Naive thymus-derived CD4-positive, alpha-beta T cell (primary cell): Measurements from ENCODE around the gene PHLPP2. TPM values are rescaled to one million over a fixed set of nuclear protein-coding genes. Genes with fewer than 3 reads are reported as not detected.

ENCODE experiments used
- ATAC-seq: fragments of 150-1000 bp; cut with Tn5 transposase; 2 replicates; pipeline ENCODE4 v1.10.0; 2021; ENCODE audit warnings: mild to moderate bottlenecking, moderate library complexity
- CTCF ChIA-PET: fragments of 350-600 bp; sonication (Branson Sonifier 250); formaldehyde crosslinking; loops from one replicate; lab custom pipeline; 2021; ENCODE audit warnings: antibody characterized with exemption; lab: Charles Lee
- POLR2A ChIA-PET: fragments of 350-600 bp; sonication (Branson Sonifier 250); formaldehyde crosslinking; loops from one replicate; lab custom pipeline; 2021; ENCODE audit warnings: antibody characterized with exemption, inconsistent platforms; lab: Charles Lee
- DNase-seq, 9 donors: peaks; one replicate each; pipeline versions ENCODE4 v3.0.0 to v3.0.0-alpha.2; 2020 to 2022; ENCODE audit warnings: mixed read lengths in 1 of 9
- H3K27ac ChIP-seq: one replicate; pipeline ENCODE4 v1.7.0; 2013; ENCODE audit warnings: mild to moderate bottlenecking, low read depth, low read length, moderate library complexity
- H3K27me3 ChIP-seq, 2 donors: one replicate each; pipeline ENCODE4 v1.7.0; 2013; ENCODE audit warnings: low read length in 2 of 2, mild to moderate bottlenecking in 2 of 2, moderate library complexity in 2 of 2; ENCODE audit not compliant: control insufficient read depth in 2 of 2, insufficient read depth in 2 of 2
- H3K36me3 ChIP-seq, 3 experiments: 1 replicate in 2 of 3; 2 replicates in 1 of 3; pipeline ENCODE4 v1.7.0; 2013; ENCODE audit warnings: low read length in 3 of 3, mild to moderate bottlenecking in 3 of 3, moderate library complexity in 1 of 3; ENCODE audit not compliant: insufficient read depth in 3 of 3, control insufficient read depth in 2 of 3
- H3K4me1 ChIP-seq, 2 donors: one replicate each; pipeline ENCODE4 v1.7.0; 2013; ENCODE audit warnings: low read length in 2 of 2, mild to moderate bottlenecking in 2 of 2, moderate library complexity in 1 of 2; ENCODE audit not compliant: control insufficient read depth in 2 of 2, insufficient read depth in 2 of 2
- H3K4me3 ChIP-seq: 2 replicates; pipeline ENCODE4 v1.7.0; 2013; ENCODE audit warnings: mild to moderate bottlenecking, low read length
- H3K9me3 ChIP-seq, 3 experiments: 1 replicate in 2 of 3; 2 replicates in 1 of 3; pipeline ENCODE4 v1.7.0; 2013; ENCODE audit warnings: low read length in 3 of 3; ENCODE audit not compliant: control insufficient read depth in 2 of 3
- H3K27ac Mint-ChIP-seq, 9 donors: one replicate each; pipeline ENCODE4 v1.8.0; 2020 to 2022; ENCODE audit warnings: mixed read lengths in 9 of 9, mild to moderate bottlenecking in 8 of 9, moderate library complexity in 5 of 9, inconsistent platforms in 2 of 9
- H3K27me3 Mint-ChIP-seq, 5 donors: one replicate each; pipeline ENCODE4 v1.8.0; 2021 to 2022; ENCODE audit warnings: mixed read lengths in 5 of 5, mild to moderate bottlenecking in 1 of 5
- H3K36me3 Mint-ChIP-seq, 5 donors: one replicate each; pipeline ENCODE4 v1.8.0; 2020 to 2022; ENCODE audit warnings: mixed read lengths in 5 of 5, mild to moderate bottlenecking in 3 of 5, inconsistent platforms in 1 of 5
- H3K4me1 Mint-ChIP-seq, 7 donors: one replicate each; pipeline ENCODE4 v1.8.0; 2020 to 2022; ENCODE audit warnings: mixed read lengths in 7 of 7, mild to moderate bottlenecking in 3 of 7, inconsistent platforms in 1 of 7
- H3K4me3 Mint-ChIP-seq, 10 donors: one replicate each; pipeline ENCODE4 v1.8.0; 2020 to 2022; ENCODE audit warnings: mild to moderate bottlenecking in 10 of 10, mixed read lengths in 10 of 10, moderate library complexity in 6 of 10, inconsistent platforms in 2 of 10
- H3K9me3 Mint-ChIP-seq, 11 donors: one replicate each; pipeline ENCODE4 v1.8.0; 2020 to 2022; ENCODE audit warnings: mixed read lengths in 11 of 11, mild to moderate bottlenecking in 4 of 11, inconsistent platforms in 1 of 11, moderate library complexity in 1 of 11
- intact Hi-C, 2 donors: fragments of 100-400 bp; cut with micrococcal nuclease; formaldehyde crosslinking; loops; one replicate each; pipeline ENCODE4 v1.15.1; 2023
- polyA plus RNA-seq, 2 donors: library from polyadenylated mRNA; unstranded; fragments of 300-500 nt; fragmentation: Illumina TruSeq; gene quantifications; one replicate each; pipeline ENCODE4 v1.2.3, GENCODE V29; 2021
- total RNA-seq, 6 experiments: library from RNA in 5 of 6; stranded (reverse) in 5 of 6; gene quantifications; 1 replicate in 5 of 6; 2 replicates in 1 of 6; pipeline ENCODE4 v1.2.3 and lab custom pipeline; 2021 to 2026

The PHLPP2 gene
- total and polyA plus RNA-seq, 7 experiments from 2014 or later = 1.5 to 10.6 (median 6.9) TPM

- Histone ChIP-seq H3K4me1 (peaks cover 9% of the 10 kb centered on the region in 2 donors), H3K27me3 (no peaks in the 10 kb centered on the region), H3K9me3 (no peaks in the 10 kb centered on the region), H3K36me3 (no peaks in the 10 kb centered on the region), H3K27ac (peak overlapping the region; percentile 79), H3K4me3 (peak overlapping the region; percentile 79)
- H3K27me3 Mint-ChIP-seq = peaks cover 0 to 17% (median 0%) of the 10 kb centered on the region in 5 donors
- no peaks in the 10 kb centered on the region for H3K9me3 Mint-ChIP-seq
- H3K4me1 Mint-ChIP-seq = peaks cover 7 to 20% (median 19%) of the 10 kb centered on the region in 7 donors
- DNase-seq (peak; percentile 81 to 93 (median 88)), ATAC-seq (peak; percentile 93)
- H3K4me3 Mint-ChIP-seq = peak overlapping the region; percentile 80 to 97 (median 86)
- peak overlapping the region in 8 of 9 donors; percentile 30 to 92 (median 78) for H3K27ac Mint-ChIP-seq
- POLR2A ChIA-PET = interaction anchor here (1.1 kb wide), 1 partner anchor 160 kb away, joined by 3 read pairs; no protein-coding TSS in a partner anchor
- intact Hi-C loops = loop anchor here (1.0 to 10.0 kb wide), 16 partner anchors 23 to 921 kb away; partner anchors contain the start of genes ATXN1L (in 2 of the 2), DHODH (in 2 of the 2), DHX38 (in 2 of the 2) and IST1 (in 2 of the 2)
- CTCF ChIA-PET = no interaction called here
- H3K36me3 Mint-ChIP-seq = peaks cover 0 to 3% (median 0%) of the 10 kb centered on the region in 5 donors
Measured at GRCh38 chr16:71723537-71724319, 773 bp downstream of the PHLPP2 start.

GRCh38 chr16:71722801-71723536 is 1.5 kb downstream of the PHLPP2 start:
- Mint-ChIP-seq H3K27ac (peak overlapping the region; percentile 86 to 98 (median 91)), H3K9me3 (no peaks in the 10 kb centered on the region), H3K36me3 (peaks cover 0 to 5% (median 0%) of the 10 kb centered on the region in 5 donors), H3K4me1 (peaks cover 7 to 21% (median 19%) of the 10 kb centered on the region in 7 donors), H3K27me3 (peaks cover 0 to 17% (median 0%) of the 10 kb centered on the region in 5 donors), H3K4me3 (peak overlapping the region; percentile 87 to 98 (median 95))
- POLR2A ChIA-PET = interaction anchor here (0.7 to 1.1 kb wide), 2 partner anchors 158 to 160 kb away, joined by 3 read pairs; no protein-coding TSS in a partner anchor
- H3K4me3 ChIP-seq = peak overlapping the region; percentile 79
- no peaks in the 10 kb centered on the region for H3K36me3 ChIP-seq
- CTCF ChIA-PET = no interaction called here
- peaks cover 9% of the 10 kb centered on the region in 2 donors for H3K4me1 ChIP-seq
- H3K27ac ChIP-seq = peak overlapping the region; percentile 79
- intact Hi-C loops = loop anchor here (1.0 to 10.0 kb wide), 9 partner anchors 24 to 921 kb away; partner anchors contain the start of genes IST1 (in 2 of the 2), AP1G1 (in 1 of the 2), ATXN1L (in 1 of the 2) and VAC14 (in 1 of the 2)
- ATAC-seq (peak; percentile 42), DNase-seq (peak; percentile 40 to 68 (median 55))
- H3K9me3 ChIP-seq = no peaks in the 10 kb centered on the region
- no peaks in the 10 kb centered on the region for H3K27me3 ChIP-seq

- H3K27me3 Mint-ChIP-seq = peaks cover 0 to 17% (median 0%) of the 10 kb centered on the region in 5 donors
- ChIA-PET POLR2A (interaction anchor here (1.4 kb wide), 1 partner anchor 87 kb away, joined by 5 read pairs; the partner anchor contains the start of gene AP1G1), CTCF (interaction anchor here (0.7 kb wide), 2 partner anchors 16 to 37 kb away, joined by 3 to 7 read pairs; no protein-coding TSS in a partner anchor)
- Histone ChIP-seq H3K4me1 (peaks cover 9% of the 10 kb centered on the region in 2 donors), H3K4me3 (no peak overlapping the region), H3K27me3 (no peaks in the 10 kb centered on the region), H3K36me3 (no peaks in the 10 kb centered on the region), H3K9me3 (no peaks in the 10 kb centered on the region), H3K27ac (no peak overlapping the region)
- H3K4me3 Mint-ChIP-seq = peak overlapping the region in 3 of 10 donors; percentile 29 to 55 (median 51)
- ATAC-seq = no peak
- intact Hi-C loops = loop anchor here (5.0 to 10.0 kb wide), 2 partner anchors 256 to 919 kb away; partner anchors contain the start of genes VAC14 (in 1 of the 2) and ZNF23 (in 1 of the 2)
- DNase-seq = no peak
- peaks cover 7 to 20% (median 18%) of the 10 kb centered on the region in 7 donors for H3K4me1 Mint-ChIP-seq
- peaks cover 0 to 1% (median 0%) of the 10 kb centered on the region in 11 donors for H3K9me3 Mint-ChIP-seq
- peaks cover 0 to 5% (median 0%) of the 10 kb centered on the region in 5 donors for H3K36me3 Mint-ChIP-seq
- peak overlapping the region in 1 of 9 donors; percentile 88 for H3K27ac Mint-ChIP-seq
Measured at GRCh38 chr16:71721066-71721740, 3.3 kb downstream of the PHLPP2 start.

GRCh38 chr16:71712501-71712900 is 12.0 kb downstream of the PHLPP2 start:
- H3K27ac Mint-ChIP-seq = no peak overlapping the region
- Histone ChIP-seq H3K27me3 (no peaks in the 10 kb centered on the region), H3K4me3 (no peak overlapping the region), H3K9me3 (no peaks in the 10 kb centered on the region), H3K36me3 (peaks cover 0 to 6% (median 0%) of the 10 kb centered on the region in 3 experiments), H3K4me1 (no peaks in the 10 kb centered on the region), H3K27ac (no peak overlapping the region)
- no peaks in the 10 kb centered on the region for H3K27me3 Mint-ChIP-seq
- no peak for ATAC-seq
- CTCF ChIA-PET = interaction anchor here (0.7 kb wide), 1 partner anchor 223 kb away, joined by 3 read pairs; no protein-coding TSS in a partner anchor
- no peak overlapping the region for H3K4me3 Mint-ChIP-seq
- H3K9me3 Mint-ChIP-seq = peaks cover 0 to 1% (median 0%) of the 10 kb centered on the region in 11 donors
- H3K36me3 Mint-ChIP-seq = peaks cover 0 to 12% (median 0%) of the 10 kb centered on the region in 5 donors
- DNase-seq = no peak
- peaks cover 0 to 13% (median 0%) of the 10 kb centered on the region in 7 donors for H3K4me1 Mint-ChIP-seq
- intact Hi-C loops = no loop called here
- POLR2A ChIA-PET = interaction anchor here (0.6 kb wide), 1 partner anchor 15 kb away, joined by 4 read pairs; no protein-coding TSS in a partner anchor

DNA sequence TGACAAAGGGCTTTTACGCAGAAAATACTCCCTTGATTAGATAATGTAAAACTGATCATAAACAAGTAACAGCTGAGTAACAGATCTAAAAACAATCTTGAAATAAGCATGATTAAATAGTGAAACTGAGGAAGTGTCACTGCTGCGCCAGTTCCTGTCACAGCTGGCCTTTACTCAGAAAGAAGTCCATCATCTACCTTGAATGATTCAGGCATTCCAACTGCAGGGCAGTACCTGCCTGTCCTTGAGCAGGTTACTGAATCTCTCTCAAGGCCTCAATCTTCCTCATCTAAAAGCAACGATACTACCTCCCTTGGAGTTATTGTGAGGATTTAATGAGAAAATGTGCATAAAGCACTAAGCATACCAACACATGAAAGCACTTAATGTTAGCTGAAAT is 12.7 kb downstream of the PHLPP2 start:
- H3K9me3 Mint-ChIP-seq = peaks cover 0 to 1% (median 0%) of the 10 kb centered on the region in 11 donors
- CTCF ChIA-PET = no interaction called here
- Histone ChIP-seq H3K27ac (no peak overlapping the region), H3K4me3 (no peak overlapping the region), H3K4me1 (no peaks in the 10 kb centered on the region), H3K36me3 (peaks cover 0 to 6% (median 0%) of the 10 kb centered on the region in 3 experiments), H3K27me3 (no peaks in the 10 kb centered on the region), H3K9me3 (no peaks in the 10 kb centered on the region)
- intact Hi-C loops = no loop called here
- no peak for ATAC-seq
- no peak for DNase-seq
- POLR2A ChIA-PET = interaction anchor here (0.6 kb wide), 1 partner anchor 14 kb away, joined by 4 read pairs; no protein-coding TSS in a partner anchor
- H3K36me3 Mint-ChIP-seq = peaks cover 0 to 13% (median 0%) of the 10 kb centered on the region in 5 donors
- H3K4me3 Mint-ChIP-seq = no peak overlapping the region
- no peak overlapping the region for H3K27ac Mint-ChIP-seq
- H3K27me3 Mint-ChIP-seq = no peaks in the 10 kb centered on the region
- peaks cover 0 to 13% (median 0%) of the 10 kb centered on the region in 7 donors for H3K4me1 Mint-ChIP-seq
